Stimulated activated CD8-positive, alpha-beta memory T cell treated with anti-CD3 and anti-CD28 coated beads, Interleukin-7, amount 100 ng/mL, for 48 hours (primary cell): Measurements from ENCODE around the gene CABP4.

Experiments used
- DNase-seq, 2 donors: peaks; one replicate each; pipeline ENCODE4 v3.0.0-alpha.2; 2020; ENCODE audit warnings: low read depth in 1 of 2; ENCODE audit errors: extremely low read depth in 1 of 2

CABP4 gene

DNA sequence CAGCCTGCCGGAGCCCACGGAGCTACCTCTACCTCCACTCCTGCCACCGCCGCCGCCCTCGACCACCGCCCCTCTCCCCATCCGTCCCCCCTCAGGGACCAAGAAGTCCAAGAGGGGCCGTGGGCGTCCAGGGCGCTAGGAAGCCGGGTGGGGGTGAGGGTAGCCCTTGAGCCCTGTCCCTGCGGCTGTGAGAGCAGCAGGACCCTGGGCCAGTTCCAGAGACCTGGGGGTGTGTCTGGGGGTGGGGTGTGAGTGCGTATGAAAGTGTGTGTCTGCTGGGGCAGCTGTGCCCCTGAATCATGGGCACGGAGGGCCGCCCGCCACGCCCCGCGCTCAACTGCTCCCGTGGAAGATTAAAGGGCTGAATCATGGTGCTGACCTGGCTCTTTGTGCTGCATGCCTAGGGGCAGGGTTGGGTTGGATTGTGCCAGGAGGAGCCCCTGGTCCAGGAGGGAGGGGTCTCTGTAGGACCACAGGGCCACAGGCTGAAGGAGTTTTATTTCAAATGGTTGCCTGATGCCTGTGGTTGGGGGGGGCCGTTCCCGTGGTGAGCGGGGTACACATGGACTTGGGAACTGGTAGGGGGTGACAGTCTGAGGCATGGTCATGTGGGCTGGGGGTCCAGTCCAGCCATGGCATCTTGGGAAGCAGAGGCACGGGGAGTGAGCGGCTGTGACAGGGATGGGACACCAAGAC is 20.0 kb upstream of the CABP4 start:
- no peak for DNase-seq

DNA sequence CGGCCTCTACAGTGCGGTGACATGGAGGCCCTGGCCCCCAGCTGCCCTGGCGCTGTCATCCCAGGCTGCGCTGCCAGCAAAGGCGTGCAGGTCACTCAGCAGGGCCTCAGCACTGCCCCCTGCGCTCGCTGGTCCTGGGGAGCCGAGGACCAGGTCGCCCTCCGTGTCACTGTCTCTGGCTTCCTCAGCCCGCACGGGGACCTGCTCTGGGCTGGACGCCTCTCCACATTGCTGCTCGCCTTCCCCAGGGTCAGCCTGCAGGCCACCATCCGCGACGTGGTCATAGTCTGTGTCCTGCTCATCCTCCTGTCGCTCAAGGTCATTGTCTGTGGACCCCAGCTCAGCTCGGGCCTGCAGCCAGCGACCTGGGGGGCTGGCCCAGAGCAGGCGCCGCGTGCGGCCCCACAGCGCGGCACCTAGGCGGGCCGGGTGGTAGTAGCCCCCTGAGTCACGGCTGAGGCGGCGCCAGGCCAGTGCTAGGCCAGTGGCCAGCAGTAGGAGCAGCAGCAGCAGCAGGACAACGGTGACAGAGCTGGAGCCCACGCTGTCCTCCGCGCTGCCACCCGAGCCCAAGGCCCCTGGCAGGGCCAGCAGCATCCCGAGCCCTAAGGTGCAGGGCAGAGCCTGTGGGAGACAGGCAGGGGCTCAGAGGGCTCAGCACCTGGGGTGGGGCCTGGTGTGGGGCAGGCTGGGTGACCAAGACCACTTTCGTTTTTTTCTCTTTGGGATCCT is 19.3 kb upstream of the CABP4 start:
- DNase-seq, result no peak

- DNase-seq, result peak in 1 of 2 donors; percentile 75
Observed at GRCh38 chr11:67436459-67437081, 18.6 kb upstream of the CABP4 start.

GRCh38 chr11:67437082-67437808 is 17.9 kb upstream of the CABP4 start, which contains the start of gene PTPRCAP:
PTPRCAP (minus strand) TSS chr11:67437682; CDS start chr11:67437619, 63 bp downstream.
- DNase-seq, result no peak

DNA sequence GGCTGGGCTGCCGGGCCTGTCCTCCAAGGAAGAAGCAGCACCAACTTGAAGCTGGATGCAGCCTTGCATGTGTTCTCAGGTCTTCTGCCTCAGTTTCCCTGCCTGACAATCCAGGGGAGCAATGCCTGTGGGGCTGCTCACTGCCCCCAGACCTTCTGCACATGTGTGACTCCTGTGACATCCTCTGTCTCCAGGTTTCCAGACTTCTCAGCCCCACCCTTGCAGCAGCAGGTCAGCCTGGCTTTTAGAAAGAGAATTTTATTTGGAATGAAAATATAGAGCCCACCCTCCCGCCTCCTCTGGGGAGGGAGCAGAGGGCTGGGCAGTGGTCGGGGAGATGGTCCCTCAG is 17.4 kb upstream of the CABP4 start:
- DNase-seq, result no peak

- peak in 1 of 2 donors; percentile 83 for DNase-seq
Observed at GRCh38 chr11:67438158-67438902, 16.8 kb upstream of the CABP4 start.

- DNase-seq, result no peak
Observed at GRCh38 chr11:67439321-67440228, 15.6 kb upstream of the CABP4 start.

DNA sequence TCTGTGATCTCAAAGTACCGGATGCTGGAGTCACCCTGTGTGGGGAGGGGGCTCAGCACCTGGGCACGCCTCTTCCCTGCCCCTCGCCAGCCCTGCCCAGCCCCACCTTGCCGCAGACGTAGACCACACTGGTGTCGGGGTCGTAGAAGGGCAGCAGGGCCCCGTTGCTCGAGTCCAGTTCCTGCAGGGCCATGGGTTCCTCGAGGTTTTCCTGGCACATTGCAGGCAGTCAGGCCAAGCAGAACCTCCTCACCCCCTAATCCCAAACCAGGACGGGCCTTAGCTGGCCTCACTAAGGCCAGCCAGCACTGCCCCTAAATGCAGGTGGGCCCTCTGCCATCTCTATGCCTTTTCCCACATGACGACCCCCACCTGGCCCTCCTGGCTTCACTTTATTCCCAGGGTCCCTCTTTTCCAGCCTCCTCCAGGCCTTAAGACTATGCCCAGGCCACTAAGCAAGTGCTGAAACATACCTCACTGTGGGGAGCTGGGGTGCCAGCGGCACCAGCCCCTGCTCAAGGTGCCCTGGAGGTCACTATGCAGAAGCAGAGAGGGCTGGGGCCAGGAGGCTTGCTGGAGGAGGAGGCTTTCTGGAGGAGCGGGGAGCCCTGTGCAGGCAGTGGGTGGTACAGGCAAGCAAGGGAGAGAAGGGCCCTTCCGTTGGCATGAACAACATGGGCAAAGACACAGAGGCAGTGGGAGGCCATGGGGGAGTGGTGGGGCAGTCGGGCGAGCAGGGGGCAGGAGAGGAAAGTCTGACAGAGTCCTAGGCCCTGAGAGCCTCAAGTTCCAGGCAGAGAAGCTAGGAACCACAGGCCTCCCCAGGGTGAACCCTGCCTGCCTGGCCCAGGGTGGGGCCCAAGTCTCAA is 14.7 kb upstream of the CABP4 start:
- DNase-seq, result no peak

DNA sequence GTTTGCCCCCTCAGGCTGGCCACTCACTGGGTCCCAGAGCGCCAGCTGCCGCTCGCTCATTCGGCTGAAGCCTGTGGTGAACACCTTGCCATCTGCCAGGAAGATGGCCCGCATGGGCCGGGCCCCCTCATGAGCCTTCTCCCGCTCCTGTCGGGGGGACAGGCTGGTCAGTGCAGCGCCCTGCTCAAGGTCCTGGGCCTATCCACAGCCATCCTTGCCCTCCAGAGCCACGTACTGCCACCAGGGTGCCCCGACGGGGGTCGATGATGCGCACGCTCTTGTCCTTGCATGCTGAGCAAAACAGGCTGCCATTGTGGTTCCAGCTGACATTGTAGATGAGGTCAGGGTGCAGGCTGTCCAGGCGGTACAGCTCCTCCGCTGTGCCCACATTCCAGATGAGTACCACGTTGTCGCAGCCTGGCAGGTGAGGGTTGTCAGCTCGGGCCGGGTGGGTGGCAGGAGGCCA is 14.0 kb upstream of the CABP4 start:
- DNase-seq, result no peak

- no peak for DNase-seq
Observed at GRCh38 chr11:67441731-67442351, 13.3 kb upstream of the CABP4 start.

- DNase-seq, result no peak
Observed at GRCh38 chr11:67442504-67443404, 12.4 kb upstream of the CABP4 start.

- no peak for DNase-seq
Observed at GRCh38 chr11:67445515-67445914, 9.6 kb upstream of the CABP4 start.

GRCh38 chr11:67448220-67448609 is 6.9 kb upstream of the CABP4 start:
- no peak for DNase-seq

DNA sequence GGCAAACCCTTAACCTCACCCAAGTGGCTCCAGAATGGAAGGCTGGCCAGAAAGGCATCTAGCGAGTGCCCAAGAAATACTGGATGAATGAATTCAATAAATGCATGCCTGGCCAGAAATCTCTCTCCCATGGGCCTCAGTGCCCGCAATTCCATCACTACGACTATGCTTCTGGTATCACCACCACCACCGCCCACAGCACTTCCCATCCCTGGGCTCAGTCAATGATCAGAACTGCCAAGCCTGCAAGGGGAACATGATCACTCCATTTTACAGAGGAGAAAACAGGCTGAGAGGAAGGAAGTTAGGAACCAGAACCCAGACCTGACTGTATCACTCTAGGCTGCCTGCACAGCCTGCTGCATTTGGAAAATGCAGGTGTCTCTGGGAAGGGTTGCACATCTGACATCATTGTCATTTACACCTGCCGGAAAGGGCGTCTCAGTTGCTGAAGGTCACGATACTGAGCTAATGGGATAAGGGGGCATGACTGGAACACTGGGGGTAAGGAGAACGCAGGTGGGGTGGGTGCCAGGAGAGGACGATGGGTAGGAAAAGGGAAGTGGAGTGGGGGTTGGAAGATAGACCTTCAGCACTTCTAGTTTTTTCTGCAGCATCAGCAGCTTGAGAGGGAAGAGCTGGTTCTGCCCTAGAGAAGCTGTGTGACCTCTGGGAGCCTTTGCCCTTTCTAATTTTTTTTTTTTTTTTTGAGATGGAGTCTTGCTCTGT is 5.9 kb upstream of the CABP4 start:
- DNase-seq, result no peak

DNA sequence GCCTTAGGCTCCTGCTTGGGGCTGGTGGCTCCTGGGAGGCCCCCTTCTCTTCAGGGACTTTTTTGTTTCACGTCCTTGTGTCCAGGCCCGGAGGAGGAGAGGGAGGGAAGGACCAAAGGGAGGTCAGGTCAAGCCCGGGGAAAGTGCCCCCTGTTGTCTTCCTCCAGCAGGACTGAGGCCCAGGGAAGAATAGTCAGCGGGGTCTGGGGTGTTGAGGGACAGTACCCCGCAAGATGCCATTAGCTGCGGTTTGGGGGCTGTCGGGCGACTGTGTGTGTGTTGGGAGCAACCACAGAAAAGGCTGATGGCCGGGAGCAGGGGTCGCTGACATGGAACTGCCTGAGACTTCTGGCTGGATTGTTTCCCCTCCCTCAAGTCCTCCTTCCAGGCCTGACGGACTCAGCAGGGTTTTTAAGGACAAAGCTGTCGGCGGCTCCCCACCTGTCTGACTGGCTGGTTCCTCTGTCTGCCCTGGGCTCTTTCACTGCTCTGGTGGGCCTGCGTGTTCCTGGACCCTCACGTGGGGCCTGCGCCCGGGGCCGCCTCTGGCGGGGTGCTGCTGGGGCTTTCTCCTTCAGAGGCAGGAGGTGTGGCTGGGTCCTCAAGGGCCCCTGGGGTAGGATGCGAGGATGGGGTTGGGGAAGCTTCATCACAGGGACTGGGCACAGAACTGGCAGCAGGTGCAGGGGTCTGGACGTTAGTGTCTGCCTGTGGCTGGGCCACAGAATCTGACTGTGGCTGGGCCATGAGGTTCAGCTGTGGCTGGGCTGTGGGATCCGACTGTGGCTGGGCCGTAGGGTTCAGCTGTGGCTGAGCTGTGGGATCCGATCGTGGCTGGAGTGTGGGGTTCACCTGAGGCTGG is 4.1 kb upstream of the CABP4 start:
- no peak for DNase-seq

GRCh38 chr11:67451658-67451976 is 3.5 kb upstream of the CABP4 start:
- DNase-seq, result no peak
